Measurements from ENCODE around the gene PPP4R1.

DNA sequence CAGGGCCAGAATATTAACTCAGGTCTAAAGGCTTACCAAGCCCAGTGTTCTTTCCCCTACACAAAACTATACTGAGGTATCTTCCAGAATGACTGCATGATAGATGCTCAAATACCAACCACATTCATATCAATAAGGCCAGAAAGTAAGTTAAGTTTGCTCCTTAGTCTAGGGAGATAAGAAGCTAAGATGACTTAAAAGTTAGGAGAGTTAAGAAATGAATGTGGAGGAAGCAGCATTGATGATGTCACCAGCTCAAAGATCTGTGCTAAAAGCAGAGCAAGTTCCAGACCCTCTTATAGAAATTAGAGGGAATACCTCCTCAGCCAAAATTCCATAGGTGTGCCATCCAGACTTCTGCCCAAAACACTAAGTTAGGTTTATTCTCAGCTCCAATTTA is 6.1 kb downstream of the PPP4R1 start:
- TF ChIP-seq POLR2A (IDR thresholded peaks at IDR 0.05) (no peak), CTCF (IDR thresholded peaks at IDR 0.05) (no peak)
